Fibroblast of skin of left biceps (primary cell): ENCODE measurements around the gene ANO5.

Experiments used
- DNase-seq, 2 experiments: peaks; one replicate each; pipeline ENCODE4 v3.0.0-alpha.2; 2013; ENCODE audit warnings: low read depth in 2 of 2

Gene ANO5

DNA sequence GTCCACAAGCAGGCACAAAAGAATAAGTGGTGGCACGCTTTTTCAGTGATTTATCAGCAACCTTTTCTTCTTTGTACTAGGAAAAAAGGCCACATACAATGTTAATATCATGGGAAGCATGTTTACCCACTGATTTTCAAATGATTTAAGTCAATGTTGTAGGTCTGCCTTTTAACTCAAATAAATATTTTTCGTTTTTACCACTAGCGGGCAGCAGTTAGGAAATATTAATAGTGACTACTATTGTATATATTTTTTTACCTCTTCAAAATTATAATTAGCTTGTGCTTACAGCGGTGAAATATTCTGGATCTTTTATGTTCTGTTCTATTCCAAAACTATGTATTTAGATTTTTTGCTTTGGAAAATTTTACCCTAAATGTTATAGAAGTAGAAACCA, 138.9 kb downstream of the ANO5 start:
- no peak for DNase-seq
